ENCODE measurements around the gene ATP9A.

ATP9A gene

DNA sequence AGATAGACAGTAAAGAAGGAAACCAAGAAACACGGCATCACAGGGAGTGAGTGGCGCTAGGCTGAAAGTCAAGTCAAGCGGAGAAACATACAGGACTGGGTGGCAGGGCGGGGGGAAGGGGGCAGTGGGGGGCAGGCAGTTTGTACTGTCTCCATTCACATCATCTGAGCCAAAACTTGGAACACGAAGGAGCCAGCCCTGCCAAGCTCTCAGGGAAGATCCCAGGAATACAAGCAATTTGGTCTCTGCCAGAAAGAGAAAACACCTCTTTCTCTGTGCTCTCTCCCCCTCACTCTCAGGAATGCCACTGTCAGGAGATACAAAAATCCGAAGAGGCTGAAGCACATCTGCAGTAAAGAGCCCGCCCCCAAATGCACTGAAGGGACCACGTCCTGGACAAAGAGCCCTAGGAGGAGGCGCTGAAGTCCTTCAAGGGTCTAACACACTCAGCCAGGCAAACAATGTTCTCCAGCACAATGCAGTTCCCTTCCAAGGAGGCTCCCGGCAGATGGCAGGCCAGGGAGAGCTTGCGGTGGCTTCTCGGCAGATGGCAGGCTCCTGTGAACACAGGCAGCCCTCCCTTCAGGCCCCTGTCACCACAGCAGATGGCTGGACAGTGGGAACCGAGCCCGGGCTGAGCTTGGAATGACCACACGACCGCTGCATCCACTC lies 90.0 kb downstream of the ATP9A start:
- Histone ChIP-seq H3K27me3 (ENCODE audit: insufficient read depth, low read depth) (no peaks in the 10 kb centered on the region), H3K79me2 (ENCODE audit: insufficient read depth, low read depth) (no peaks in the 10 kb centered on the region), H3K4me2 (no peak overlapping the region), H3K4me3 (IDR thresholded peaks at IDR 0.05; ENCODE audit: insufficient read depth, low read depth, low read length) (no peak overlapping the region), H3K27ac (no peak overlapping the region), H4K20me1 (ENCODE audit: insufficient read depth) (no peaks in the 10 kb centered on the region), H3K36me3 (ENCODE audit: insufficient read depth) (no peaks in the 10 kb centered on the region), H3K4me1 (ENCODE audit: low read depth, poor library complexity, severe bottlenecking) (no peaks in the 10 kb centered on the region), H3K9ac (no peak overlapping the region), H2AFZ (ENCODE audit: low read depth) (no peak overlapping the region)
- TF ChIP-seq, protein P1, sequence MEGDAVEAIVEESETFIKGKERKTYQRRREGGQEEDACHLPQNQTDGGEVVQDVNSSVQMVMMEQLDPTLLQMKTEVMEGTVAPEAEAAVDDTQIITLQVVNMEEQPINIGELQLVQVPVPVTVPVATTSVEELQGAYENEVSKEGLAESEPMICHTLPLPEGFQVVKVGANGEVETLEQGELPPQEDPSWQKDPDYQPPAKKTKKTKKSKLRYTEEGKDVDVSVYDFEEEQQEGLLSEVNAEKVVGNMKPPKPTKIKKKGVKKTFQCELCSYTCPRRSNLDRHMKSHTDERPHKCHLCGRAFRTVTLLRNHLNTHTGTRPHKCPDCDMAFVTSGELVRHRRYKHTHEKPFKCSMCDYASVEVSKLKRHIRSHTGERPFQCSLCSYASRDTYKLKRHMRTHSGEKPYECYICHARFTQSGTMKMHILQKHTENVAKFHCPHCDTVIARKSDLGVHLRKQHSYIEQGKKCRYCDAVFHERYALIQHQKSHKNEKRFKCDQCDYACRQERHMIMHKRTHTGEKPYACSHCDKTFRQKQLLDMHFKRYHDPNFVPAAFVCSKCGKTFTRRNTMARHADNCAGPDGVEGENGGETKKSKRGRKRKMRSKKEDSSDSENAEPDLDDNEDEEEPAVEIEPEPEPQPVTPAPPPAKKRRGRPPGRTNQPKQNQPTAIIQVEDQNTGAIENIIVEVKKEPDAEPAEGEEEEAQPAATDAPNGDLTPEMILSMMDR (conservative IDR thresholded peaks at IDR 0.05; ENCODE audit: low read depth, low read length): no peak

DNA sequence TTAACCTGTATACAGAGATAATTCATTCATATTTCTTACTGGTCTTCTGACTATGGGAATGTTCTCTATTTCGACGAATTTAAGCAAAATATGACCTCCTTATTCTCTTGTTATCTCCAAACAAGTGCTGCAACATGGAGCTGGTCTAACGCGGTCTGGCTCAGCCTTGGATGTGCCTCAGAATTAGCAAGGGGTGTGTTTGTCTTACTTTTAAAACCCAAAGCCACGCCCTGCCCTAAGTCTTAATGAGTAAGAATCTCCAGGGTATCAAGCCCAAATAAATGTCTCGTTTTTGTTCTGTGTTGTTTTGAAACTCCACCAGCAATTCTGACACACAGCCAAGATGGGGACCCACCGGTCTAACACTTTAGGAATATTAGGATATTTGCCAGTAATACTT lies 99.2 kb downstream of the ATP9A start:
- no peaks in the 10 kb centered on the region for H3K36me3 ChIP-seq (ENCODE audit: insufficient read depth)

GRCh38 chr20:51668515-51668914 lies 99.7 kb downstream of the ATP9A start:
- Histone ChIP-seq H3K4me3 (IDR thresholded peaks at IDR 0.05; ENCODE audit: insufficient read depth, low read depth, low read length) (no peak overlapping the region), H3K27me3 (ENCODE audit: insufficient read depth, low read depth) (no peaks in the 10 kb centered on the region), H2AFZ (ENCODE audit: low read depth) (no peak overlapping the region), H3K36me3 (ENCODE audit: insufficient read depth) (no peaks in the 10 kb centered on the region), H3K9ac (no peak overlapping the region), H3K4me1 (ENCODE audit: low read depth, poor library complexity, severe bottlenecking) (no peaks in the 10 kb centered on the region), H3K79me2 (ENCODE audit: insufficient read depth, low read depth) (no peaks in the 10 kb centered on the region), H4K20me1 (ENCODE audit: insufficient read depth) (no peaks in the 10 kb centered on the region), H3K4me2 (no peak overlapping the region), H3K27ac (no peak overlapping the region)
- TF ChIP-seq, protein P1 (conservative IDR thresholded peaks at IDR 0.05; ENCODE audit: low read depth, low read length): no peak

More for the DNA sequence above, 99.2 kb downstream of the ATP9A start:
- H3K79me2 ChIP-seq (ENCODE audit: insufficient read depth, low read depth): no peaks in the 10 kb centered on the region
- no peaks in the 10 kb centered on the region for H4K20me1 ChIP-seq (ENCODE audit: insufficient read depth)
- no peak overlapping the region for H3K4me3 ChIP-seq (IDR thresholded peaks at IDR 0.05; ENCODE audit: insufficient read depth, low read depth, low read length)
- no peaks in the 10 kb centered on the region for H3K27me3 ChIP-seq (ENCODE audit: insufficient read depth, low read depth)
- TF ChIP-seq, protein P1 (conservative IDR thresholded peaks at IDR 0.05; ENCODE audit: low read depth, low read length): no peak
- no peak overlapping the region for H3K9ac ChIP-seq
- no peak overlapping the region for H3K4me2 ChIP-seq
- H3K27ac ChIP-seq: no peak overlapping the region
- H3K4me1 ChIP-seq (ENCODE audit: low read depth, poor library complexity, severe bottlenecking): no peaks in the 10 kb centered on the region
- H2AFZ ChIP-seq (ENCODE audit: low read depth): no peak overlapping the region

DNA sequence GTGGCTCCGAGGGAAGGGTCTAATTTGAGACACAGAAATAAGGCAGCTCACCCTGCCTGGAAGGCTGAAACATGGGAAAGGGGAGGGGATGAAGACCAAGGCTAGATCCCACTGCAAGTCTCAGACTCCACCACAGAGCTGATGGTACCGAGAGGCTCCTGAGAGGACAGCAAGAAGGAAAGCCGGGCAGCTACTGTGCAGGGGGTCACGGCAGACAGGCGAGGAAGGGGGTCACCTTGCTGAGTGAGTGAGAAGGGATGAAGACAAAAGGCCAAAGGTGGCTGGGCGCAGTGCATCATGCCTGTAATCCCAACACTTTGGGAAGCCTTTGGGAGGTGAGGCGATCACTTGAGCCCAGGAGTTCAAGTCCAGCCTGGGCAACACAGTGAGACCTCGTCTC lies 100.7 kb downstream of the ATP9A start:
- no peaks in the 10 kb centered on the region for H3K36me3 ChIP-seq (ENCODE audit: insufficient read depth)
- H3K9ac ChIP-seq: no peak overlapping the region
- no peaks in the 10 kb centered on the region for H3K27me3 ChIP-seq (ENCODE audit: insufficient read depth, low read depth)
- H4K20me1 ChIP-seq (ENCODE audit: insufficient read depth): no peaks in the 10 kb centered on the region
- no peaks in the 10 kb centered on the region for H3K79me2 ChIP-seq (ENCODE audit: insufficient read depth, low read depth)
- TF ChIP-seq, protein P1 (conservative IDR thresholded peaks at IDR 0.05; ENCODE audit: low read depth, low read length): no peak
- no peak overlapping the region for H3K4me3 ChIP-seq (IDR thresholded peaks at IDR 0.05; ENCODE audit: insufficient read depth, low read depth, low read length)
- H3K27ac ChIP-seq: no peak overlapping the region
- H2AFZ ChIP-seq (ENCODE audit: low read depth): no peak overlapping the region
- H3K4me2 ChIP-seq: no peak overlapping the region
- no peaks in the 10 kb centered on the region for H3K4me1 ChIP-seq (ENCODE audit: low read depth, poor library complexity, severe bottlenecking)

Data from KMS-11 (cell line).